OCI-LY7 (cell line): ENCODE results near the gene ANO6. TPM values are rescaled to one million over a fixed set of nuclear protein-coding genes. Genes with fewer than 3 reads are reported as not detected.

Source experiments
- BruUV-seq: library from RNA; stranded (reverse); fragments of 400-500 nt; replicated peaks from 2 replicates; lab custom pipeline; 2021; lab: Mats Ljungman, UMichigan
- CTCF ChIA-PET: fragments of 300-600 bp; sonication (Branson Sonifier 250); formaldehyde crosslinking; loops from one replicate; lab custom pipeline; 2022; ENCODE audit warnings: antibody characterized with exemption; ENCODE audit not compliant: unreplicated experiment; lab: Charles Lee
- POLR2A ChIA-PET: fragments of 300-600 bp; sonication (Branson Sonifier 250); formaldehyde crosslinking; loops from one replicate; lab custom pipeline; 2022; ENCODE audit warnings: antibody characterized with exemption; lab: Charles Lee
- DNase-seq: peaks from one replicate; pipeline ENCODE4 v3.0.0-alpha.2; 2015; ENCODE audit warnings: low spot score
- H2AFZ ChIP-seq: fragments of 200-600 bp; sonication (generic), shearing (Covaris generic); 2 replicates; pipeline ENCODE4 v1.6.1; 2014; ENCODE audit warnings: mild to moderate bottlenecking, antibody characterized with exemption, low read length, moderate library complexity
- H3K27ac ChIP-seq: fragments of 200-600 bp; sonication (generic); 2 replicates; pipeline ENCODE4 v1.5.1; 2014; ENCODE audit warnings: mixed run types, low read depth, mild to moderate bottlenecking, moderate library complexity, low read length, inconsistent platforms; ENCODE audit not compliant: poor library complexity, severe bottlenecking
- H3K36me3 ChIP-seq: fragments of 200-600 bp; sonication (generic); 2 replicates; pipeline ENCODE4 v1.6.1; 2014; ENCODE audit warnings: mild to moderate bottlenecking, antibody characterized with exemption, low read length, moderate library complexity, mixed read lengths; ENCODE audit not compliant: insufficient read depth
- H3K4me1 ChIP-seq: fragments of 200-600 bp; sonication (generic); 2 replicates; pipeline ENCODE4 v1.5.1; 2014; ENCODE audit warnings: mild to moderate bottlenecking, low read length; ENCODE audit not compliant: insufficient read depth, poor library complexity, severe bottlenecking
- H3K4me2 ChIP-seq: fragments of 200-600 bp; sonication (generic); 2 replicates; pipeline ENCODE4 v1.6.1; 2014; ENCODE audit warnings: mild to moderate bottlenecking, low read length
- H3K4me3 ChIP-seq: fragments of 200-600 bp; sonication (generic); 2 replicates; pipeline ENCODE4 v1.5.1; 2014; ENCODE audit warnings: mild to moderate bottlenecking, low read depth, low read length; ENCODE audit not compliant: poor library complexity, severe bottlenecking
- H3K79me2 ChIP-seq: fragments of 200-600 bp; sonication (generic); 2 replicates; pipeline ENCODE4 v1.6.1; 2016; ENCODE audit warnings: low read depth, mild to moderate bottlenecking, low read length, moderate library complexity, mixed read lengths; ENCODE audit not compliant: insufficient read depth
- H3K9me2 ChIP-seq: fragments of 200-600 bp; sonication (generic); 2 replicates; pipeline ENCODE4 v1.6.1; 2016; ENCODE audit warnings: mild to moderate bottlenecking, low read length, mixed read lengths; ENCODE audit not compliant: insufficient read depth
- H3K9me3 ChIP-seq: fragments of 200-600 bp; sonication (generic); 2 replicates; pipeline ENCODE4 v1.6.1; 2014; ENCODE audit warnings: mild to moderate bottlenecking, mixed run types, low read length, mixed read lengths
- H4K20me1 ChIP-seq: fragments of 200-600 bp; sonication (generic); 2 replicates; pipeline ENCODE4 v1.6.1; 2014; ENCODE audit warnings: mild to moderate bottlenecking, antibody characterized with exemption, low read length, moderate library complexity, mixed read lengths; ENCODE audit not compliant: insufficient read depth
- EZH2phosphoT487 ChIP-seq: fragments of 200-600 bp; sonication (generic); IDR thresholded peaks from 2 replicates; pipeline ENCODE4 v1.6.1; 2018; ENCODE audit warnings: low read depth, borderline replicate concordance, mild to moderate bottlenecking, mixed run types, antibody characterized with exemption, low read length, moderate library complexity, mixed read lengths
- intact Hi-C: fragments of 100-400 bp; cut with micrococcal nuclease; formaldehyde crosslinking; loops from one replicate; pipeline ENCODE4 v1.10.0; 2022; ENCODE audit not compliant: unreplicated experiment
- total RNA-seq, 2 experiments: library from RNA; depleted of rRNA in 1 of 2; stranded (reverse); fragments of >200 nt in 1 of 2; shearing (Covaris generic) in 1 of 2; gene quantifications; 2 replicates each; pipeline ENCODE4 v1.2.3, GENCODE V29; 2014 to 2022
- TF ChIP-seq, protein P1 (sequence below): fragments of 200-600 bp; sonication (generic); conservative IDR thresholded peaks from 2 replicates; pipeline ENCODE4 v1.5.1; 2014; ENCODE audit warnings: mild to moderate bottlenecking, antibody characterized with exemption, low read length, moderate library complexity, mixed read lengths

The ANO6 gene
- total RNA-seq, 2 experiments from 2014 or later, result 15.0 to 17.7 TPM

- Histone ChIP-seq H2AFZ (no peak overlapping the region), H3K4me3 (no peak overlapping the region), H3K27ac (no peak overlapping the region), H3K9me3 (no peaks in the 10 kb centered on the region), H3K79me2 (no peaks in the 10 kb centered on the region), H3K4me2 (no peak overlapping the region), H3K4me1 (peaks cover 11% of the 10 kb centered on the region), H4K20me1 (no peaks in the 10 kb centered on the region), H3K9me2 (no peaks in the 10 kb centered on the region), H3K36me3 (peaks cover 17% of the 10 kb centered on the region)
- intact Hi-C loops, result no loop called here
- POLR2A ChIA-PET, result interaction anchor here (0.5 to 1.7 kb wide), 2 partner anchors 10 to 13 kb away, joined by 3 to 4 read pairs; no protein-coding TSS in a partner anchor
- TF ChIP-seq, protein P1, sequence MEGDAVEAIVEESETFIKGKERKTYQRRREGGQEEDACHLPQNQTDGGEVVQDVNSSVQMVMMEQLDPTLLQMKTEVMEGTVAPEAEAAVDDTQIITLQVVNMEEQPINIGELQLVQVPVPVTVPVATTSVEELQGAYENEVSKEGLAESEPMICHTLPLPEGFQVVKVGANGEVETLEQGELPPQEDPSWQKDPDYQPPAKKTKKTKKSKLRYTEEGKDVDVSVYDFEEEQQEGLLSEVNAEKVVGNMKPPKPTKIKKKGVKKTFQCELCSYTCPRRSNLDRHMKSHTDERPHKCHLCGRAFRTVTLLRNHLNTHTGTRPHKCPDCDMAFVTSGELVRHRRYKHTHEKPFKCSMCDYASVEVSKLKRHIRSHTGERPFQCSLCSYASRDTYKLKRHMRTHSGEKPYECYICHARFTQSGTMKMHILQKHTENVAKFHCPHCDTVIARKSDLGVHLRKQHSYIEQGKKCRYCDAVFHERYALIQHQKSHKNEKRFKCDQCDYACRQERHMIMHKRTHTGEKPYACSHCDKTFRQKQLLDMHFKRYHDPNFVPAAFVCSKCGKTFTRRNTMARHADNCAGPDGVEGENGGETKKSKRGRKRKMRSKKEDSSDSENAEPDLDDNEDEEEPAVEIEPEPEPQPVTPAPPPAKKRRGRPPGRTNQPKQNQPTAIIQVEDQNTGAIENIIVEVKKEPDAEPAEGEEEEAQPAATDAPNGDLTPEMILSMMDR, result no peak
- TF ChIP-seq EZH2phosphoT487, result no peak
- DNase-seq, result no peak
- no TSS peak for BruUV-seq
- CTCF ChIA-PET, result no interaction called here
Measured at GRCh38 chr12:45411626-45412025, 195.7 kb downstream of the ANO6 start.

DNA sequence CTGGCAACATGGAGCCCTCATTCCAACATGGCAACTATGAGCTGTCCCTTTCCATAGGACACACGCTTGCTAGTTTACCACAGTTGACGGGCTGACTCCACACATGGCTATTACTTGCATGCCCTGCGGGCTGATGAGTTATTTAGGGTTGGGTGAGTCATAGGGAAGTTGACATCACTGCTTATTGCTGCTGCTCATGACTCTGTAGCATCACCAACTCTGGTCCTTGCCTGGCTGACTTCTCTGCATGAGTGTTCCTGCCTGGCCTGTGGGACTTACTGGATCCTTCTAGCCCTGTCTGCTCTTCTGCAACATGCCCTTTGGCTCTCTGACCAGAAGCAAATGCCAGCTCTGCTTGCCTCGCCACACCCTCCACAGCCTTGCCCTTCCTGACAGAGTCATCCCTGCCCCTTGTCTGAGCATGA lies 199.5 kb downstream of the ANO6 start:
- Histone ChIP-seq H3K36me3 (peaks cover 7% of the 10 kb centered on the region; the same call in 1 of the 2 replicates), H4K20me1 (no peaks in the 10 kb centered on the region), H3K9me2 (no peaks in the 10 kb centered on the region), H3K27ac (no peak overlapping the region), H3K9me3 (no peaks in the 10 kb centered on the region), H3K4me3 (no peak overlapping the region), H3K4me1 (peaks cover under 1% of the 10 kb centered on the region), H3K79me2 (no peaks in the 10 kb centered on the region), H3K4me2 (no peak overlapping the region), H2AFZ (no peak overlapping the region)
- DNase-seq, result no peak
- CTCF ChIA-PET, result no interaction called here
- no TSS peak for BruUV-seq
- TF ChIP-seq EZH2phosphoT487, result no peak
- TF ChIP-seq, protein P1, result no peak
- POLR2A ChIA-PET, result interaction anchor here (0.6 kb wide), 1 partner anchor 444 kb away, joined by 3 read pairs; no protein-coding TSS in a partner anchor
- intact Hi-C loops, result no loop called here

GRCh38 chr12:45416126-45416525 lies 200.2 kb downstream of the ANO6 start:
- Histone ChIP-seq H3K9me2 (no peaks in the 10 kb centered on the region), H3K79me2 (no peaks in the 10 kb centered on the region), H3K27ac (no peak overlapping the region), H2AFZ (no peak overlapping the region), H3K9me3 (no peaks in the 10 kb centered on the region), H3K36me3 (peaks cover 7% of the 10 kb centered on the region; the same call in 1 of the 2 replicates), H4K20me1 (no peaks in the 10 kb centered on the region), H3K4me1 (no peaks in the 10 kb centered on the region), H3K4me2 (no peak overlapping the region), H3K4me3 (no peak overlapping the region)
- intact Hi-C loops, result no loop called here
- BruUV-seq, result no TSS peak
- TF ChIP-seq, protein P1, result no peak
- no peak for TF ChIP-seq EZH2phosphoT487
- POLR2A ChIA-PET, result no interaction called here
- CTCF ChIA-PET, result no interaction called here
- no peak for DNase-seq
